Nucleus accumbens (tissue), 56 donors: ENCODE measurements around the gene ZBP1.
A peak's percentile ranks its signal among the peaks of the same experiment; 100 is the strongest.

Source experiments
- DNase-seq, 56 donors: peaks; one replicate each; lab custom pipeline; 2025; lab: John Stamatoyannopoulos, UW

ZBP1 gene

GRCh38 chr20:57620999-57621398 lies 773 bp upstream of the ZBP1 start:
- DNase-seq: no peak

- peak in 1 of 56 donors; percentile 4 for DNase-seq
These were observed 985 bp downstream of the ZBP1 start for GRCh38 chr20:57619051-57619831.

DNA sequence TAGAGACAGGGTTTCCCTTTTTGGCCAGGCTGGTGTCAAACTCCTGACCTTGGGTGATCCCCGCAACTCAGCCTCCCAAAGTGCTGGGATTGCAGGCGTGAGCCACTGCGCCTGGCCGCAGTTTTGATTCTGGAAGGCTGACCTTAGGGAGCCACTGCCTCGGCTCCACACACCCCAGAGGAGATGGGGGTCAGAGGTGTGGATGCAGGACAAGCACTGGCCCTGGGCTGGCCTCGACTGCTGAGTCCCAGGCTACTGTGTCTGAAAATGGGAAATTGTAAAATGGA lies 1.5 kb downstream of the ZBP1 start:
- DNase-seq: no peak

DNA sequence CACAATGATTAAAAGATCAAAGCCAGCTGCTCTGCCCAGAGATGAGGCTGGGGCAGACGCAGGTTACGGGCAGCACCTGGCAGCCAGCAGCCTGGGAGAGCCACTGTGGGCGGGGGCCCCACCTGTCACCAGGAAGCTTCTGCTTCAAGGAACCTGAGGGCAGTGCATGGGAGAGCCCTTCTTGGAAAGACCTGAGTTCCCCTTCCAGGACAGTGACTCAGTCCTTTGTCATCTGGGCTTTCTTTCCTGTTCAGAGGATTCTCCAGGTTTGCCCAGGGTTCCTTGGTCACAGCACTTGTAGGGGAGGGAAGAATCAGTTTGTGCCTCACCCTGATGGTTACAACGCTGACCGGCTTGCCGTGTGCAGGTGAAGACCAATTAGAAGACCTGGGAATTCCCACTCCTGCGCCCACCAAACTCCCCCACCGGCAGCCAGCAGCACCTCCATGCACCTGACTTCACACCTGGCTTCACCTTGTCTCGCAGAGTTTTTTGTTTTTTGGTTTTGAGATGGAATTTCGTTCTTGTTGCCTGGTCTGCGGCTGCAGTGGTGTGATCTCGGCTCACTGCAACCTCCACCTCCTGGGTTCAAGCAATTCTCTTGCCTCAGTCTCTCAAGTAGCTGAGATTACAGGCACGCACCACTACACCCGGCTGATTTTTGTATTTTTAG lies 2.0 kb downstream of the ZBP1 start:
- DNase-seq: no peak

DNA sequence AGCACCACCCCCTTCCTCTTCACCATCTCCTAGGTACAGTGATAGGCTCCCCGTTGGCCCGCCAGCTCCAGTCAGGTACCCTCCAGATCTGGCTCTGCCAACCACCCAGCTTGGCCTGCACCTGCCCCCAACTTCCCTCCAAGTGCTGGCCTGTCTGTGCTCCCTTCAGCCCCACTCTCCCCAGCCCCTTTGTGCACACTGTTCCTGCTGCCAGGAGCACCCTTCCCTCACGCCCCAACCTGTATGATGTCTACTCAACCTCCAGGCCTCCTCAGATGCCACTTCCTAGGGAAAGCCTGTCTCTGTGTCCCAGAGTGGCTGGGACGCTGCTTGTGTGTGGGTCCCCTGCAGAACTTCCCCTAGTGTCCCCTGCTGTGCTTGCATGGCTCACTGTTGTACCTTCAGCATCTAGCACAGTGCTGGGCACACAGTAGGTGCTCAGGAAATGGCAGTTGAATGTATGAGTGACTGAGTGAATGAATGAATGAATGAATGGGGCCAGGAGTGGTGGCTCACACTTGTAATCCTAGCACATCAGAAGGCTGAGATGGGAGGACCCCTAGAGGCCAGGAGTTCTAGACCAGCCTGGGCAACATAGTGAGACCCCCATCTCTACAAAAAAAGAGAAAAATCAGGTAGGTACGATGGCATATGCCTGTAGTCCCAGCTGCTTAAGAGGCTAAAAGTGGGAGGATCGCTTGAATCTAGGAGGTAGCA lies 3.0 kb downstream of the ZBP1 start:
- no peak for DNase-seq

- no peak for DNase-seq
These were observed 3.9 kb downstream of the ZBP1 start for GRCh38 chr20:57616143-57616951.

DNA sequence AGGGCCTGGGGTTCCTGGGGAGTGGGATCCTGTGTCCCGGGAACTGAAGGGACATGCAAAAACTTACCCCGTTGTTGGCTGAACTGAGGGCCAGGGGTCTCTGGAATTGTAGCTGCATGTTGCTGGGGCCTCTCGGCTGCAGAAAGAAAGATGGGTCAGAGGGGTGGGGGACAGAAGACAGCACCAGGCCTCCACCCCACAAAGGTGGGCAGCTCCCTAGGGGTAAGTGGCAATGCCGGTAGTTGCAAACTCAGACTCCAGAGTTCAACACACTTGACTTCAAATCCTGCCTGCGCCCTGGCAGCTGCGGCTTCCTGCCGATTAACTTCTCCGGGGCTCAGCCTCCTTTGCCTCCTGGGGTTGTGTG lies 4.8 kb downstream of the ZBP1 start:
- no peak for DNase-seq

- DNase-seq: no peak
These were observed 5.5 kb downstream of the ZBP1 start for GRCh38 chr20:57614490-57615444.

GRCh38 chr20:57613481-57613921 lies 6.7 kb downstream of the ZBP1 start:
- no peak for DNase-seq

DNA sequence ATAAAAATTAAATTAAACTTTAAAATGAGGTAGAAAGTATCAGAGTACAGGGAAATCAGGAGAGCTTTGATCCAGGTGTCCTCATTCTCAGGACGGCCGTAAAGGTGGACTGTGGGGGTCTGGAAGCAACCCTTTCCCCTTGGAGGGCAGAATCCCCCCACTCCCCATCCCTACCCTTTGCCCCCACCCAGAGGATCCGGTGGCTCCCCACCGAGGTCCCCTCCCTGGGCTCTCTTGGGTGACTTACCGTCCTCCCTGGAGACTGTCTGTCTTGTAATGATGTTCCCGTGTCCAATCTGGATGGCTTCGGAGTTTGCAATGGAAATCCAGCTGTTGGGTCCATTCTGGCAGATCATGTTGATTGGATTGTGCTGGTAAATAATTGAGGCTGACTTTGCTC lies 7.3 kb downstream of the ZBP1 start:
- no peak for DNase-seq

DNA sequence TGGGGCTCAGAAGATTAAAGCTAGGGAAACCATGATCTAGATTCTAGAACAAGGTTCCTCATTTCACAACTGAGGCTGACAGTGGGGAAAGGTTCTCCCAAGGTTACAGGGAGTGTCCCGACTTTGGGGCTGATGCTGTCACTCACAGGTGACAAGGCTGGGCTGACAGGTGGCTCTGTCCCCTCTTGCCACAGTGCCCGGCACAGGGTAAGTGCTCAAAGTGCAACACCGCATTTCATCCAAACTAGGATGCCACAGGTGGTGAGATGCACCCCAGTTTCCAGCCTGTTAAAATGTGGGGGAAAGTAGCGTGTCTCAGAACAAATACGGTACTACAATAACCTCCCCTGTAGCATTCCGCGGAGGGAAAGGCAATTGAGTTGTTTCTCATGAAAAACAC lies 7.8 kb downstream of the ZBP1 start:
- DNase-seq: no peak

- DNase-seq: peak in 11 of 56 donors; percentile 7 to 40 (median 21)
These were observed 8.5 kb downstream of the ZBP1 start for GRCh38 chr20:57611586-57612311.

DNA sequence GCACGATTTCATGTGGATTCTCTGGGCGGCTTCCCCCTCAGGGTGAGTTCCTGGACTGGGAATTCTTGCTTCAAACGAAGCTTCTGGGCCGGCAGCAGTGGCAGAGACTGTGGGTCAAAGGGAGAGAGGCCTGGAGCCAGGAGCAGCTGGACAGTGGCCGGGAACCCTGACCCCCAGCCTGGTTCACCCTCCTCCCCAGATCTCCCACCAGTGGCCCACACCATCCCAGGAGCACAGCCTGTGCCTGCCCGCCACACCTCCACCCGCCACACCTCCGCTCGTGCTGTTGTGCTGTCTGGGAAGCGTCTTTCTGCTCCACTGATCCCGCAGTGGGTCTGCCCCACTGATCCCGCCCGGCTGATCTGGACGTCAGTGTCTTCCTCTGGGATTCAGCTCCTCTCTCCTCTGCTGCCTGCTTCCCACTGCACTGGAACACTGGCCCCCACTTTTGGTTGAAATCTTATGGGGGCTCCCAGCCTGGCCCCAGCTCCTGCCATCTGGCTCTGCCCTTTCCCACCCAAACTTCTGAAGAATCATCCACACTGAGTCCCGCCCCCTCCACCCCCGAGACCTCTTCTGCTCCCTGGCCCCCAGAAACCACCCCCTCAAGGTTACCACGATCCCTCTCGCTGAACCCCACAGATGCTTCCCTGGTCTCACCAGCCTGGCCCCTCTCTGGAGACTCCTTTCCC lies 9.8 kb downstream of the ZBP1 start:
- DNase-seq: no peak

DNA sequence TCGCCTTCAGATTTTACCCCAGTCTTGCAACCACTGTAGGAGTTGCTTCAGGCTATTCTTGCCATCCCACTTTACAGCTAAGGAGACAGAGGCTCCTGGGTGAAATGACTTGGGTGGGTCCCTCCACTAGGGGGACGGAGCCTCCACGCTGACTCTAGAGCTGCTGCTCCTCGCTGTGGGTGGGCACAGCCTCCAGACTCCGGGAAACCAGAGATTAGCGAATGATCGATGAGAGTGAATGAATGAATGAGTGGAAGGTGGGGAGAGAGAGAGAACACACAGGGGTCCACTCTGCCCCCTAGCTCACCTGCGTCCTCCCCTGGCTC lies 10.4 kb downstream of the ZBP1 start:
- no peak for DNase-seq

DNA sequence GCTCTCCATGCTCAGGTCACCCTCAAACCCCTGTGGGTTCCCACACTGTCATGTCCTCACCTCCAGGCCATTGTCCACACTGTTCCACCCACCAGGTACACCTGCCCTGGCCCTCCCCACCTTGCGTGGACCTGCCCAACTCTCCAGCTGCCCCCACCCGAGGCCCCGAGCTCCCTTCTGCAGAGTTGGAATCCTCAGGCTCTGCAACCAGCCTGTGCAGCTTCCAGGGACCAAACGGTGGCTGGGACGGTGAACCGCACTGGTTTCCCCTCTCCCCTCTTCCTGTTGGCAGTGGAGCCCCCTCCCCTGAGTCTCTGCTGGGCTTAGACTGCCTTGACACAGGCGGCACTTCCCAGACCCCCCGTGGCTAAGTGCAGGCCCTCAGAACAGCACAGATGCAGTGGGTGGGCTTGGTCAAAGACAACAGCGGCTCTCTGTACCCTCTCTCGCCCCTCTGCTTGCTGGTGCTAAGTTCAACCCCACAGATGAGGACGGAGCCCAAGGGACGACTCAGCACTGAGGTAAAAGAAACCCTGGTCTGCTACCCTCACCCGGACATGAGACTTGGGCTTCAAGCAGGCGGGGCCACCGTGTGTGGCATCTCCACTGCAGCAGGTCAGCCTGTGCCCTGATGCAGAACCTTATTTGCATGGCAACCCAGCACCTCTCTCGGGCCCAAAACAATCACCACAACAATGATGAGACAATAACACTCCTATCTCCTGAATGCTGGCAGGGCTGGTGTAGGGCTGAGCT lies 11.0 kb downstream of the ZBP1 start:
- no peak for DNase-seq

- DNase-seq: no peak
These were observed 11.7 kb downstream of the ZBP1 start for GRCh38 chr20:57608516-57608915.

DNA sequence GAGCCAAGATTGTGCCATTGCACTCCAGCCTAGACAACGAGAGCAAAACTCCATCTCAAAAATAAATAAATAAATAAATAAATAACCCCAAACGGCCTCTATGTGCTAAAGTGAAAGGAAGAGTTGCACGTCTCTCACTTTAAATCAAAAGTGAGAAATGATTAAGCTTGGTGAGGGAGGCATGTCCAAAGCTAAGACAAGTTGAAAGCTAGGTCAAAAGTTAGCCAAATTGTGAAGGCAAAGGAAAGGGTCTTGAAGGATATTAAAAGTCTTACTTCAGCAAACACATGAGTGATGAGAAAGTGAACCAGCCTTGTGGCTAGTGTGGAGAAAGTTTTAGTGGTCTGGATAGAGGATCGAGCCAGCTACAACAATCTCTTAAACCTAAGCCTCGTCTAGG lies 14.3 kb downstream of the ZBP1 start:
- DNase-seq: no peak

- no peak for DNase-seq
These were observed 15.2 kb downstream of the ZBP1 start for GRCh38 chr20:57605045-57605444.
